ENCODE measurements around the gene POLR2B. TPM values are rescaled to one million over a fixed set of nuclear protein-coding genes. Genes with fewer than 3 reads are reported as not detected.
"Not testable (repeated sequence)": the region's sequence is repeated elsewhere in the genome, so short reads cannot be mapped to it uniquely, and the experiment has no call there.

Gene POLR2B
- 68.4 TPM for polyA plus RNA-seq (2013)

- Histone ChIP-seq H3K9me3 (ENCODE audit: control extremely low read depth in 1 of 5, control insufficient read depth in 4 of 5, insufficient read depth in 2 of 5, low read depth in 1 of 5, low read length in 4 of 5) (peaks cover 0 to 2% (median 0%) of the 10 kb centered on the region in 5 experiments), H3K27ac (ENCODE audit: insufficient read depth in 1 of 2, low read depth in 1 of 2, low read length in 2 of 2, poor library complexity in 1 of 2, severe bottlenecking in 2 of 2) (peak within 1 kb of the TSS; percentile 88 to 93), H3K4me1 (ENCODE audit: control extremely low read depth in 1 of 4, control insufficient read depth in 4 of 4, insufficient read depth in 4 of 4, low read length in 3 of 4) (peaks cover 8 to 42% (median 27%) of the 10 kb centered on the region in 4 experiments), H3K4me3 (ENCODE audit: control insufficient read depth in 1 of 7, extremely low read depth in 1 of 7, insufficient read depth in 4 of 7, low read depth in 2 of 7, low read length in 6 of 7) (peak within 1 kb of the TSS; percentile 82 to 100 (median 93)), H3K36me3 (ENCODE audit: control insufficient read depth in 4 of 4, insufficient read depth in 4 of 4, low read length in 3 of 4) (peaks cover 4 to 18% (median 12%) of the 10 kb centered on the region in 4 experiments), H3K27me3 (replicated peaks in 2 of 5; ENCODE audit: control insufficient read depth in 4 of 5, insufficient read depth in 5 of 5, low read length in 4 of 5) (no peaks in the 10 kb centered on the region)
- WGBS (ENCODE audit: insufficient coverage), result under 1% methylated on average over 30 of the region's 37 CpGs
- ChIA-PET POLR2A (interaction anchor here (0.6 to 1.1 kb wide), 3 partner anchors 9 to 21 kb away, joined by 3 to 4 read pairs (median 3); no protein-coding TSS in a partner anchor), CTCF (interaction anchor here (0.7 to 5.9 kb wide), 7 partner anchors 11 to 146 kb away, joined by 3 to 23 read pairs (median 3); no protein-coding TSS in a partner anchor)
- DNase-seq, result peak; percentile 86 to 95 (median 93)
Measured at GRCh38 chr4:56978750-56979303, at the start of gene POLR2B. TSS of gene POLR2B (plus strand) at chr4:56978896. CDS start at chr4:56978986, 90 bp downstream.

- WGBS (ENCODE audit: insufficient coverage), result 100% methylated on average over 7 of the region's 7 CpGs
- H3K27me3 ChIP-seq (replicated peaks in 2 of 5; ENCODE audit: control insufficient read depth in 4 of 5, insufficient read depth in 5 of 5, low read length in 4 of 5), result no peaks in the 10 kb centered on the region
- ChIA-PET CTCF (interaction anchor here (0.8 kb wide), 1 partner anchor 9 kb away, joined by 3 read pairs; no protein-coding TSS in a partner anchor), POLR2A (no interaction called here)
- H3K4me1 ChIP-seq (ENCODE audit: control extremely low read depth in 1 of 4, control insufficient read depth in 4 of 4, insufficient read depth in 4 of 4, low read length in 3 of 4), result no peaks in the 10 kb centered on the region
- H3K36me3 ChIP-seq (ENCODE audit: control insufficient read depth in 4 of 4, insufficient read depth in 4 of 4, low read length in 3 of 4), result peaks cover 28 to 50% (median 36%) of the 10 kb centered on the region in 4 experiments
- no peak for DNase-seq
- no peaks in the 10 kb centered on the region for H3K9me3 ChIP-seq (ENCODE audit: control extremely low read depth in 1 of 5, control insufficient read depth in 4 of 5, insufficient read depth in 2 of 5, low read depth in 1 of 5, low read length in 4 of 5)
- no peak overlapping the region for H3K27ac ChIP-seq (ENCODE audit: insufficient read depth in 1 of 2, low read depth in 1 of 2, low read length in 2 of 2, poor library complexity in 1 of 2, severe bottlenecking in 2 of 2)
- no peak overlapping the region for H3K4me3 ChIP-seq (ENCODE audit: control insufficient read depth in 1 of 7, extremely low read depth in 1 of 7, insufficient read depth in 4 of 7, low read depth in 2 of 7, low read length in 6 of 7)
Measured at GRCh38 chr4:56930638-56931037, 48.1 kb upstream of the POLR2B start.

- no peaks in the 10 kb centered on the region for H3K9me3 ChIP-seq (ENCODE audit: control extremely low read depth in 1 of 5, control insufficient read depth in 4 of 5, insufficient read depth in 2 of 5, low read depth in 1 of 5, low read length in 4 of 5)
- H3K27ac ChIP-seq (ENCODE audit: insufficient read depth in 1 of 2, low read depth in 1 of 2, low read length in 2 of 2, poor library complexity in 1 of 2, severe bottlenecking in 2 of 2), result no peak overlapping the region
- H3K27me3 ChIP-seq (replicated peaks in 2 of 5; ENCODE audit: control insufficient read depth in 4 of 5, insufficient read depth in 5 of 5, low read length in 4 of 5), result no peaks in the 10 kb centered on the region
- H3K4me1 ChIP-seq (ENCODE audit: control extremely low read depth in 1 of 4, control insufficient read depth in 4 of 4, insufficient read depth in 4 of 4, low read length in 3 of 4), result no peaks in the 10 kb centered on the region
- no peak for DNase-seq
- ChIA-PET POLR2A (no interaction called here), CTCF (interaction anchor here (0.7 to 1.6 kb wide), 3 partner anchors 30 to 318 kb away, joined by 3 read pairs; partner anchors contain the start of gene POLR2B)
- H3K4me3 ChIP-seq (ENCODE audit: control insufficient read depth in 1 of 7, extremely low read depth in 1 of 7, insufficient read depth in 4 of 7, low read depth in 2 of 7, low read length in 6 of 7), result no peak overlapping the region
- H3K36me3 ChIP-seq (ENCODE audit: control insufficient read depth in 4 of 4, insufficient read depth in 4 of 4, low read length in 3 of 4), result peaks cover 28 to 48% (median 34%) of the 10 kb centered on the region in 4 experiments
- 96% methylated on average over 2 of the region's 4 CpGs for WGBS (ENCODE audit: insufficient coverage)
Measured at GRCh38 chr4:56931924-56932323, 46.8 kb upstream of the POLR2B start.

GRCh38 chr4:56937262-56937661 is 41.4 kb upstream of the POLR2B start:
- Histone ChIP-seq H3K27ac (ENCODE audit: insufficient read depth in 1 of 2, low read depth in 1 of 2, low read length in 2 of 2, poor library complexity in 1 of 2, severe bottlenecking in 2 of 2) (no peak overlapping the region), H3K4me3 (ENCODE audit: control insufficient read depth in 1 of 7, extremely low read depth in 1 of 7, insufficient read depth in 4 of 7, low read depth in 2 of 7, low read length in 6 of 7) (no peak overlapping the region), H3K36me3 (ENCODE audit: control insufficient read depth in 4 of 4, insufficient read depth in 4 of 4, low read length in 3 of 4) (peaks cover 6 to 36% (median 14%) of the 10 kb centered on the region in 4 experiments), H3K27me3 (replicated peaks in 2 of 5; ENCODE audit: control insufficient read depth in 4 of 5, insufficient read depth in 5 of 5, low read length in 4 of 5) (no peaks in the 10 kb centered on the region), H3K9me3 (ENCODE audit: control extremely low read depth in 1 of 5, control insufficient read depth in 4 of 5, insufficient read depth in 2 of 5, low read depth in 1 of 5, low read length in 4 of 5) (no peaks in the 10 kb centered on the region), H3K4me1 (ENCODE audit: control extremely low read depth in 1 of 4, control insufficient read depth in 4 of 4, insufficient read depth in 4 of 4, low read length in 3 of 4) (no peaks in the 10 kb centered on the region)
- no peak for DNase-seq
- ChIA-PET CTCF (interaction anchor here (2.1 kb wide), 1 partner anchor 11 kb away, joined by 6 read pairs; no protein-coding TSS in a partner anchor), POLR2A (no interaction called here)
- 93% methylated on average over 4 of the region's 6 CpGs for WGBS (ENCODE audit: insufficient coverage)

- H3K27ac ChIP-seq (ENCODE audit: insufficient read depth in 1 of 2, low read depth in 1 of 2, low read length in 2 of 2, poor library complexity in 1 of 2, severe bottlenecking in 2 of 2); H3K4me1 ChIP-seq (ENCODE audit: control extremely low read depth in 1 of 4, control insufficient read depth in 4 of 4, insufficient read depth in 4 of 4, low read length in 3 of 4); POLR2A ChIA-PET; H3K4me3 ChIP-seq (ENCODE audit: control insufficient read depth in 1 of 7, extremely low read depth in 1 of 7, insufficient read depth in 4 of 7, low read depth in 2 of 7, low read length in 6 of 7); H3K27me3 ChIP-seq (replicated peaks in 2 of 5; ENCODE audit: control insufficient read depth in 4 of 5, insufficient read depth in 5 of 5, low read length in 4 of 5); DNase-seq; H3K9me3 ChIP-seq (ENCODE audit: control extremely low read depth in 1 of 5, control insufficient read depth in 4 of 5, insufficient read depth in 2 of 5, low read depth in 1 of 5, low read length in 4 of 5): not testable (repeated sequence)
- CTCF ChIA-PET, result interaction anchor here (1.2 kb wide), 1 partner anchor 9 kb away, joined by 3 read pairs; no protein-coding TSS in a partner anchor
- H3K36me3 ChIP-seq (ENCODE audit: control insufficient read depth in 4 of 4, insufficient read depth in 4 of 4, low read length in 3 of 4), result peaks cover 6 to 29% (median 12%) of the 10 kb centered on the region in 4 experiments
- 97% methylated on average over 6 of the region's 14 CpGs for WGBS (ENCODE audit: insufficient coverage)
Measured at GRCh38 chr4:56939826-56940225, 38.9 kb upstream of the POLR2B start.

- CTCF ChIA-PET, result interaction anchor here (0.6 to 1.2 kb wide), 2 partner anchors 9 to 16 kb away, joined by 3 to 4 read pairs; no protein-coding TSS in a partner anchor
- H3K4me3 ChIP-seq (ENCODE audit: control insufficient read depth in 1 of 7, extremely low read depth in 1 of 7, insufficient read depth in 4 of 7, low read depth in 2 of 7, low read length in 6 of 7), result no peak overlapping the region
- WGBS (ENCODE audit: insufficient coverage), result 98% methylated on average over 6 of the region's 12 CpGs
- POLR2A ChIA-PET, result no interaction called here
- no peaks in the 10 kb centered on the region for H3K4me1 ChIP-seq (ENCODE audit: control extremely low read depth in 1 of 4, control insufficient read depth in 4 of 4, insufficient read depth in 4 of 4, low read length in 3 of 4)
- no peaks in the 10 kb centered on the region for H3K27me3 ChIP-seq (replicated peaks in 2 of 5; ENCODE audit: control insufficient read depth in 4 of 5, insufficient read depth in 5 of 5, low read length in 4 of 5)
- no peaks in the 10 kb centered on the region for H3K9me3 ChIP-seq (ENCODE audit: control extremely low read depth in 1 of 5, control insufficient read depth in 4 of 5, insufficient read depth in 2 of 5, low read depth in 1 of 5, low read length in 4 of 5)
- no peak for DNase-seq
- peaks cover 4 to 29% (median 12%) of the 10 kb centered on the region in 4 experiments for H3K36me3 ChIP-seq (ENCODE audit: control insufficient read depth in 4 of 4, insufficient read depth in 4 of 4, low read length in 3 of 4)
- no peak overlapping the region for H3K27ac ChIP-seq (ENCODE audit: insufficient read depth in 1 of 2, low read depth in 1 of 2, low read length in 2 of 2, poor library complexity in 1 of 2, severe bottlenecking in 2 of 2)
Measured at GRCh38 chr4:56940403-56940802, 38.3 kb upstream of the POLR2B start.

- ChIA-PET CTCF (interaction anchor here (0.6 to 1.5 kb wide), 3 partner anchors 15 to 19 kb away, joined by 3 to 7 read pairs (median 4); no protein-coding TSS in a partner anchor), POLR2A (no interaction called here)
- Histone ChIP-seq H3K36me3 (ENCODE audit: control insufficient read depth in 4 of 4, insufficient read depth in 4 of 4, low read length in 3 of 4) (peaks cover 4 to 29% (median 12%) of the 10 kb centered on the region in 4 experiments), H3K27me3 (replicated peaks in 2 of 5; ENCODE audit: control insufficient read depth in 4 of 5, insufficient read depth in 5 of 5, low read length in 4 of 5) (no peaks in the 10 kb centered on the region), H3K27ac (ENCODE audit: insufficient read depth in 1 of 2, low read depth in 1 of 2, low read length in 2 of 2, poor library complexity in 1 of 2, severe bottlenecking in 2 of 2) (no peak overlapping the region), H3K9me3 (ENCODE audit: control extremely low read depth in 1 of 5, control insufficient read depth in 4 of 5, insufficient read depth in 2 of 5, low read depth in 1 of 5, low read length in 4 of 5) (no peaks in the 10 kb centered on the region), H3K4me3 (ENCODE audit: control insufficient read depth in 1 of 7, extremely low read depth in 1 of 7, insufficient read depth in 4 of 7, low read depth in 2 of 7, low read length in 6 of 7) (no peak overlapping the region), H3K4me1 (ENCODE audit: control extremely low read depth in 1 of 4, control insufficient read depth in 4 of 4, insufficient read depth in 4 of 4, low read length in 3 of 4) (no peaks in the 10 kb centered on the region)
- no peak for DNase-seq
Measured at GRCh38 chr4:56940971-56941370, 37.7 kb upstream of the POLR2B start.
